SH-SY5Y (cell line): ENCODE measurements around the gene RIPK4.

Source experiments
- GATA2 ChIP-seq: IDR thresholded peaks from 2 replicates; pipeline ENCODE4 v1.6.1; 2011; ENCODE audit warnings: mild to moderate bottlenecking, low read depth, low read length
- GATA3 ChIP-seq: IDR thresholded peaks from 2 replicates; pipeline ENCODE4 v1.6.1; 2011; ENCODE audit warnings: low read depth, mild to moderate bottlenecking, low read length, moderate library complexity

Gene RIPK4

GRCh38 chr21:41717573-41718330, 49.1 kb downstream of the RIPK4 start:
- no peak for TF ChIP-seq GATA2
- no peak for TF ChIP-seq GATA3

- TF ChIP-seq GATA3 (no peak), GATA2 (no peak)
Observed at GRCh38 chr21:41716751-41717150, 50.1 kb downstream of the RIPK4 start.

- TF ChIP-seq GATA2 (no peak), GATA3 (no peak)
Observed at GRCh38 chr21:41715649-41716281, 51.1 kb downstream of the RIPK4 start.

GRCh38 chr21:41713495-41714281, 53.2 kb downstream of the RIPK4 start:
- no peak for TF ChIP-seq GATA3
- TF ChIP-seq GATA2, result no peak

- TF ChIP-seq GATA3 (no peak), GATA2 (no peak)
Observed at GRCh38 chr21:41712730-41713129, 54.1 kb downstream of the RIPK4 start.

- TF ChIP-seq GATA2, result no peak
- TF ChIP-seq GATA3, result no peak
Observed at GRCh38 chr21:41712201-41712600, 54.7 kb downstream of the RIPK4 start.

GRCh38 chr21:41711416-41712007, 55.3 kb downstream of the RIPK4 start:
- TF ChIP-seq GATA2 (no peak), GATA3 (no peak)

GRCh38 chr21:41710823-41711160, 56.1 kb downstream of the RIPK4 start:
- TF ChIP-seq GATA3 (no peak), GATA2 (no peak)

- no peak for TF ChIP-seq GATA3
- no peak for TF ChIP-seq GATA2
Observed at GRCh38 chr21:41709965-41710822, 56.7 kb downstream of the RIPK4 start.

- no peak for TF ChIP-seq GATA2
- no peak for TF ChIP-seq GATA3
Observed at GRCh38 chr21:41709166-41709565, 57.7 kb downstream of the RIPK4 start.

GRCh38 chr21:41707960-41708330, 58.9 kb downstream of the RIPK4 start:
- TF ChIP-seq GATA3 (no peak), GATA2 (no peak)

GRCh38 chr21:41707231-41707959, 59.5 kb downstream of the RIPK4 start:
- TF ChIP-seq GATA2 (no peak), GATA3 (no peak)

- TF ChIP-seq GATA2 (no peak), GATA3 (no peak)
Observed at GRCh38 chr21:41706678-41707077, 60.2 kb downstream of the RIPK4 start.

GRCh38 chr21:41706263-41706639, 60.6 kb downstream of the RIPK4 start:
- TF ChIP-seq GATA2 (no peak), GATA3 (no peak)
